ENCODE data around the gene KCNQ1. TPM values are rescaled to one million over a fixed set of nuclear protein-coding genes. Genes with fewer than 3 reads are reported as not detected.

KCNQ1 gene
- polyA plus RNA-seq, 1 of the 3 experiments (the other 2 are of a cell fraction): 0.05 TPM

GRCh38 chr11:2395856-2396255, 49.0 kb upstream of the KCNQ1 start:
- CTCF ChIA-PET: no interaction called here
- POLR2A ChIA-PET: interaction anchor here (1.0 kb wide), 1 partner anchor 18 kb away, joined by 3 read pairs; no protein-coding TSS in a partner anchor
- no peak for DNase-seq
- peaks cover 8 to 48% of the 10 kb centered on the region in 2 experiments for H3K36me3 ChIP-seq (replicated peaks in 1 of 2; ENCODE audit: control insufficient read depth in 1 of 2, insufficient read depth in 2 of 2, low read length in 1 of 2)
- H3K27ac ChIP-seq (ENCODE audit: low read depth in 2 of 2, low read length in 1 of 2): no peak overlapping the region
- no peak overlapping the region for H2AFZ ChIP-seq (ENCODE audit: low read depth)
- TF ChIP-seq NFIC (IDR thresholded peaks at IDR 0.05; ENCODE audit: borderline replicate concordance): no peak
- TF ChIP-seq FOSL2 (IDR thresholded peaks at IDR 0.05; ENCODE audit: borderline replicate concordance, low read depth): no peak
- TF ChIP-seq SIN3A (IDR thresholded peaks at IDR 0.05; ENCODE audit: borderline replicate concordance, low read depth, low read length): no peak
- no peak for TF ChIP-seq TAF1 (IDR thresholded peaks at IDR 0.05; ENCODE audit: borderline replicate concordance, low read depth, low read length)
- no peak for TF ChIP-seq NRF1 (IDR thresholded peaks at IDR 0.05; ENCODE audit: low read depth, low read length)
- TF ChIP-seq JUND (IDR thresholded peaks at IDR 0.05): no peak
- TF ChIP-seq MXI1 (IDR thresholded peaks at IDR 0.05; ENCODE audit: low read depth, low read length): no peak
- TF ChIP-seq ELF1 (IDR thresholded peaks at IDR 0.05): no peak
- TF ChIP-seq RAD21 (IDR thresholded peaks at IDR 0.05; ENCODE audit: low read length): no peak
- no peak for TF ChIP-seq PBX3 (IDR thresholded peaks at IDR 0.05)
- no peak for TF ChIP-seq MAX (IDR thresholded peaks at IDR 0.05; ENCODE audit: low read depth)
- TF ChIP-seq TEAD4 (IDR thresholded peaks at IDR 0.05; ENCODE audit: borderline replicate concordance, insufficient read depth): no peak
- TF ChIP-seq EZH2phosphoT487 (IDR thresholded peaks at IDR 0.05; ENCODE audit: borderline replicate concordance, low read depth): no peak
- no peak for TF ChIP-seq CHD2 (IDR thresholded peaks at IDR 0.05; ENCODE audit: low read length, partially characterized antibody)
- no peak for TF ChIP-seq GABPA (IDR thresholded peaks at IDR 0.05; ENCODE audit: low read depth)
- TF ChIP-seq TCF12 (IDR thresholded peaks at IDR 0.05): no peak
- TF ChIP-seq RXRA (IDR thresholded peaks at IDR 0.05; ENCODE audit: borderline replicate concordance, low read depth): no peak
- TF ChIP-seq USF1 (IDR thresholded peaks at IDR 0.05; ENCODE audit: borderline replicate concordance, low read depth): no peak
- TF ChIP-seq ZBTB33 (IDR thresholded peaks at IDR 0.05; ENCODE audit: borderline replicate concordance, low read depth): no peak
- H3K27me3 ChIP-seq (ENCODE audit: insufficient read depth): no peaks in the 10 kb centered on the region
- no peak overlapping the region for H3K9ac ChIP-seq
- no peak overlapping the region for H3K4me3 ChIP-seq (ENCODE audit: low read depth in 2 of 2, low read length in 1 of 2)
- H3K9me3 ChIP-seq: no peaks in the 10 kb centered on the region
- no peaks in the 10 kb centered on the region for H3K9me2 ChIP-seq
- no peak overlapping the region for H3K4me2 ChIP-seq
- WGBS (ENCODE audit: low lambda C conversion rate): 85% methylated on average over 11 of the region's 17 CpGs
- H3F3A ChIP-seq (replicated peaks; ENCODE audit: insufficient read depth): peaks cover 10% of the 10 kb centered on the region
- peaks cover 29% of the 10 kb centered on the region for H4K20me1 ChIP-seq (ENCODE audit: insufficient read depth)
- peaks cover 16% of the 10 kb centered on the region for H3K79me2 ChIP-seq (ENCODE audit: insufficient read depth)
- peaks cover 5 to 12% of the 10 kb centered on the region in 2 experiments; a peak in 1 of 4 replicates for H3K4me1 ChIP-seq (ENCODE audit: control insufficient read depth in 1 of 2, insufficient read depth in 2 of 2, low read depth in 1 of 2, low read length in 1 of 2)

All from SK-N-SH (cell line).